ENCODE results near the gene WRAP73.
"Not testable (repeated sequence)": the region's sequence is repeated elsewhere in the genome, so short reads cannot be mapped to it uniquely, and the experiment has no call there.

WRAP73 gene

GRCh38 chr1:3588395-3588794 lies 61.5 kb downstream of the WRAP73 start:
- Histone ChIP-seq H3K27ac (ENCODE audit: low read depth, low read length, poor library complexity, severe bottlenecking) (no peak overlapping the region), H4K20me1 (ENCODE audit: insufficient read depth, low read length) (no peaks in the 10 kb centered on the region), H3F3A (ENCODE audit: insufficient read depth, low read length) (no peaks in the 10 kb centered on the region), H3K79me2 (ENCODE audit: insufficient read depth, low read length) (no peaks in the 10 kb centered on the region), H2AFZ (ENCODE audit: low read length) (no peak overlapping the region), H3K9ac (ENCODE audit: low read length) (no peak overlapping the region), H3K4me3 (ENCODE audit: low read depth, low read length, poor library complexity, severe bottlenecking) (no peak overlapping the region), H3K4me2 (ENCODE audit: low read length) (no peak overlapping the region), H3K36me3 (ENCODE audit: insufficient read depth, low read length) (no peaks in the 10 kb centered on the region), H3K27me3 (ENCODE audit: insufficient read depth, low read length) (no peaks in the 10 kb centered on the region), H3K9me2 (ENCODE audit: low read depth, low read length) (no peaks in the 10 kb centered on the region), H3K4me1 (ENCODE audit: insufficient read depth, low read length, severe bottlenecking) (no peaks in the 10 kb centered on the region), H3K9me3 (ENCODE audit: low read length) (no peaks in the 10 kb centered on the region)
- no peak for TF ChIP-seq EZH2 (IDR thresholded peaks at IDR 0.05; ENCODE audit: borderline replicate concordance, low read length)
- no peak for TF ChIP-seq CTCF (IDR thresholded peaks at IDR 0.05; ENCODE audit: low read length)

- H2AFZ ChIP-seq (ENCODE audit: low read length): no peak overlapping the region
- no peaks in the 10 kb centered on the region for H3K9me2 ChIP-seq (ENCODE audit: low read depth, low read length)
- no peaks in the 10 kb centered on the region for H3K36me3 ChIP-seq (ENCODE audit: insufficient read depth, low read length)
- no peaks in the 10 kb centered on the region for H3F3A ChIP-seq (ENCODE audit: insufficient read depth, low read length)
- no peaks in the 10 kb centered on the region for H3K9me3 ChIP-seq (ENCODE audit: low read length)
- no peaks in the 10 kb centered on the region for H3K27me3 ChIP-seq (ENCODE audit: insufficient read depth, low read length)
- H3K4me3 ChIP-seq (ENCODE audit: low read depth, low read length, poor library complexity, severe bottlenecking): no peak overlapping the region
- no peaks in the 10 kb centered on the region for H3K79me2 ChIP-seq (ENCODE audit: insufficient read depth, low read length)
- TF ChIP-seq EZH2 (IDR thresholded peaks at IDR 0.05; ENCODE audit: borderline replicate concordance, low read length) (no peak), CTCF (IDR thresholded peaks at IDR 0.05; ENCODE audit: low read length) (no peak)
- no peak overlapping the region for H3K27ac ChIP-seq (ENCODE audit: low read depth, low read length, poor library complexity, severe bottlenecking)
- no peak overlapping the region for H3K9ac ChIP-seq (ENCODE audit: low read length)
- H3K4me1 ChIP-seq (ENCODE audit: insufficient read depth, low read length, severe bottlenecking): no peaks in the 10 kb centered on the region
- H3K4me2 ChIP-seq (ENCODE audit: low read length): no peak overlapping the region
- H4K20me1 ChIP-seq (ENCODE audit: insufficient read depth, low read length): no peaks in the 10 kb centered on the region
Measured at GRCh38 chr1:3586986-3587759, 62.7 kb downstream of the WRAP73 start.

- Histone ChIP-seq H3F3A (ENCODE audit: insufficient read depth, low read length) (no peaks in the 10 kb centered on the region), H3K4me3 (ENCODE audit: low read depth, low read length, poor library complexity, severe bottlenecking) (no peak overlapping the region), H3K9me2 (ENCODE audit: low read depth, low read length) (no peaks in the 10 kb centered on the region), H3K4me1 (ENCODE audit: insufficient read depth, low read length, severe bottlenecking) (no peaks in the 10 kb centered on the region), H3K27ac (ENCODE audit: low read depth, low read length, poor library complexity, severe bottlenecking) (no peak overlapping the region), H3K36me3 (ENCODE audit: insufficient read depth, low read length) (no peaks in the 10 kb centered on the region), H2AFZ (ENCODE audit: low read length) (no peak overlapping the region), H3K79me2 (ENCODE audit: insufficient read depth, low read length) (no peaks in the 10 kb centered on the region), H3K4me2 (ENCODE audit: low read length) (no peak overlapping the region), H3K27me3 (ENCODE audit: insufficient read depth, low read length) (no peaks in the 10 kb centered on the region), H3K9me3 (ENCODE audit: low read length) (no peaks in the 10 kb centered on the region), H4K20me1 (ENCODE audit: insufficient read depth, low read length) (no peaks in the 10 kb centered on the region), H3K9ac (ENCODE audit: low read length) (no peak overlapping the region)
- no peak for TF ChIP-seq CTCF (IDR thresholded peaks at IDR 0.05; ENCODE audit: low read length)
- no peak for TF ChIP-seq EZH2 (IDR thresholded peaks at IDR 0.05; ENCODE audit: borderline replicate concordance, low read length)
Measured at GRCh38 chr1:3585940-3586568, 63.8 kb downstream of the WRAP73 start.

DNA sequence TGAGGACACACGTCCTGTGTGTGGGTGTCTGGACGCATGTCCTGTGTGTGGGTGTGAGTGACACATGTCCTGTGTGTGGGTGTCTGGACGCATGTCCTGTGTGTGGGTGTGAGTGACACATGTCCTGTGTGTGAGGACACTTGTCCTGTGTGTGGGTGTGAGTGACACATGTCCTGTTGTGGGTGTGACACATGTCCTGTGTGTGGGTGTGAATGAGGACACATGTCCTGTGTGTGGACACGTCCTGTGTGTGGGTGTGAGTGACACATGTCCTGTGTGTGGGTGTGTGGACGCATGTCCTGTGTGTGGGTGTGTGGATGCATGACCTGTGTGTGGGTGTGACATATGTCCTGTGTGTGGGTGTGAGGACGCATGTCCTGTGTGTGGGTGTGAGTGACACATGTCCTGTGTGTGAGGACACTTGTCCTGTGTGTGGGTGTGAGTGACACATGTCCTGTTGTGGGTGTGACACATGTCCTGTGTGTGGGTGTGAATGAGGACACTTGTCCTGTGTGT lies 64.5 kb downstream of the WRAP73 start:
- H3K4me1 ChIP-seq (ENCODE audit: insufficient read depth, low read length, severe bottlenecking); H3K27ac ChIP-seq (ENCODE audit: low read depth, low read length, poor library complexity, severe bottlenecking); H3K9me2 ChIP-seq (ENCODE audit: low read depth, low read length); H3K4me2 ChIP-seq (ENCODE audit: low read length); H3K27me3 ChIP-seq (ENCODE audit: insufficient read depth, low read length); H3K9ac ChIP-seq (ENCODE audit: low read length); H2AFZ ChIP-seq (ENCODE audit: low read length); H3K79me2 ChIP-seq (ENCODE audit: insufficient read depth, low read length); H3K4me3 ChIP-seq (ENCODE audit: low read depth, low read length, poor library complexity, severe bottlenecking); H3K36me3 ChIP-seq (ENCODE audit: insufficient read depth, low read length); H4K20me1 ChIP-seq (ENCODE audit: insufficient read depth, low read length); H3K9me3 ChIP-seq (ENCODE audit: low read length); H3F3A ChIP-seq (ENCODE audit: insufficient read depth, low read length): not testable (repeated sequence)

Data from OCI-LY1 (cell line).